ENCODE data around the gene NFE2L2.

NFE2L2 gene

DNA sequence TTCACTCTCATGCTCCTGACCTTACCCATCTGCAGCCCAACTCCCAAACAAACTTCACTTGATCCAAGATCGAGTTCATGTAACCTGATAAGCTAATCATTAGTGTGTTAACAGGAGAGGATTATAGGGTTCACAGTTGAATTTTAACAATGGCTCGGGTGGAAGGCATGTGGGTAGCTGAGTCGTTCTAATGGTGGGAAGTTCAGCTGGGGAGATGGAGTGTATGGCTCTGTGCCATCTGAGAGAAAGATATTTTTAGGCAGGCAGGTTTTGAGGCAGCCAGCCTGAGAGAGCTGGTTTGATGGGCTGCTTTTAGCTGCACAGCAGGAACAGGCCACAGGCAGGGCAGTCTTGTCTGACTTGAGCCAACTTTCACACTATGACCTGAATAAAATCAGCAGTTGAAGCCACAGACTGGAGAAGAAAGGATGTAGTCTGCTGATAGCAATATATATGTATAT is 17.7 kb upstream of the NFE2L2 start:
- DNase-seq (ENCODE audit: low read depth) = peak; percentile 57
- H3K4me3 ChIP-seq (ENCODE audit: low read depth, low read length) = no peak overlapping the region
- in situ Hi-C loops (cut with HindIII; ENCODE audit: low sequenced_read_pairs) = no loop called here
- TF ChIP-seq CTCF (IDR thresholded peaks at IDR 0.05; ENCODE audit: low read depth, low read length, missing control alignments) = no peak

GRCh38 chr2:177281400-177282180 is 17.1 kb upstream of the NFE2L2 start:
- DNase-seq (ENCODE audit: low read depth) = no peak
- H3K4me3 ChIP-seq (ENCODE audit: low read depth, low read length) = no peak overlapping the region
- in situ Hi-C loops (cut with HindIII; ENCODE audit: low sequenced_read_pairs) = no loop called here
- no peak for TF ChIP-seq CTCF (IDR thresholded peaks at IDR 0.05; ENCODE audit: low read depth, low read length, missing control alignments)

GRCh38 chr2:177279847-177280246 is 15.3 kb upstream of the NFE2L2 start:
- in situ Hi-C loops (cut with HindIII; ENCODE audit: low sequenced_read_pairs) = no loop called here
- TF ChIP-seq CTCF (IDR thresholded peaks at IDR 0.05; ENCODE audit: low read depth, low read length, missing control alignments) = no peak

GRCh38 chr2:177275743-177276055 is 11.2 kb upstream of the NFE2L2 start:
- no peak overlapping the region for H3K4me3 ChIP-seq (ENCODE audit: low read depth, low read length)
- DNase-seq (ENCODE audit: low read depth) = peak; percentile 38
- in situ Hi-C loops (cut with HindIII; ENCODE audit: low sequenced_read_pairs) = no loop called here
- TF ChIP-seq CTCF (IDR thresholded peaks at IDR 0.05; ENCODE audit: low read depth, low read length, missing control alignments) = no peak

More at GRCh38 chr2:177279847-177280246, 15.3 kb upstream of the NFE2L2 start:
- H3K4me3 ChIP-seq (ENCODE audit: low read depth, low read length) = no peak overlapping the region
- no peak for DNase-seq (ENCODE audit: low read depth)

GRCh38 chr2:177275040-177275742 is 10.7 kb upstream of the NFE2L2 start:
- peak; percentile 67 for DNase-seq (ENCODE audit: low read depth)
- in situ Hi-C loops (cut with HindIII; ENCODE audit: low sequenced_read_pairs) = no loop called here
- H3K4me3 ChIP-seq (ENCODE audit: low read depth, low read length) = no peak overlapping the region
- no peak for TF ChIP-seq CTCF (IDR thresholded peaks at IDR 0.05; ENCODE audit: low read depth, low read length, missing control alignments)

- in situ Hi-C loops (cut with HindIII; ENCODE audit: low sequenced_read_pairs) = no loop called here
- TF ChIP-seq CTCF (IDR thresholded peaks at IDR 0.05; ENCODE audit: low read depth, low read length, missing control alignments) = no peak
Measured at GRCh38 chr2:177273408-177273807, 8.9 kb upstream of the NFE2L2 start.

More at GRCh38 chr2:177273408-177273807, 8.9 kb upstream of the NFE2L2 start:
- no peak for DNase-seq (ENCODE audit: low read depth)
- H3K4me3 ChIP-seq (ENCODE audit: low read depth, low read length) = no peak overlapping the region
